Tongue (tissue), 2 donors: Measurements from ENCODE around the gene CLEC2B. TPM values are rescaled to one million over a fixed set of nuclear protein-coding genes. Genes with fewer than 3 reads are reported as not detected.

Experiments
- DNase-seq: peaks from one replicate; pipeline ENCODE4 v3.0.0-alpha.2; 2015
- total RNA-seq: library from RNA; depleted of rRNA; stranded (reverse); fragments of >200 nt; gene quantifications from one replicate; pipeline ENCODE4 v1.2.3, GENCODE V29; 2014

The CLEC2B gene
- total RNA-seq, 1 donor from 2014 or later = 25.2 TPM

DNA sequence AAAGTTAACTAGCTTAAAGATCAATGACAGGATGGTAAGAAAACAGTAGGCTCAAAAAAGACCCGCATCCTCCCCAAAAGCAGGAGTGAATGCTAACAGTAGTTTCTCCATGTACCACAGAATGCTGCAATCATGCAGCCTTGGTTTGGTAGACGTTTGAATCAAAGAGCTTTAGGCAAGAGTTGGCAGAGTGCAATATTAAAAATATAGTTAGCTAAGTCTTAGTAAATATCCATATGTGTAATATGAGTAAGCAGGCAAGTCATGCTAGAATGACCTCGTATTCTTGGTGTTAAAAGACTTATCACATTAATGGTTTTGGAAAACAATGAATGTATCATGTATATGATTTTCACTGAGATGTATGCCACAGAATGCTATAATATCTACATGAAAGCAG lies 60.6 kb downstream of the CLEC2B start:
- no peak for DNase-seq

- DNase-seq = no peak
These were observed 62.4 kb downstream of the CLEC2B start for GRCh38 chr12:9806714-9807113.

- DNase-seq = no peak
These were observed 63.3 kb downstream of the CLEC2B start for GRCh38 chr12:9805883-9806282.

Other genes with a start within 250 kb of the CLEC2B start
- 12.4 TPM for gene CLEC2D, start 199.6 kb downstream of the CLEC2B start, total RNA-seq
- 0.41 TPM for gene CLECL1, start 136.3 kb downstream of the CLEC2B start, total RNA-seq
- gene CD69, start 108.5 kb downstream of the CLEC2B start, total RNA-seq = 4.6 TPM
- 0.51 TPM for gene KLRF1, start 41.9 kb downstream of the CLEC2B start, total RNA-seq
- not detected for gene KLRF2, start 12.1 kb upstream of the CLEC2B start, total RNA-seq
- gene CLEC2A, start 63.0 kb upstream of the CLEC2B start, total RNA-seq = not detected
- gene CLEC12A, start 102.1 kb upstream of the CLEC2B start, total RNA-seq = not detected
- not detected for gene CLEC1B, start 129.8 kb upstream of the CLEC2B start, total RNA-seq
- not detected for gene CLEC12B, start 141.3 kb upstream of the CLEC2B start, total RNA-seq
- gene CLEC9A, start 161.3 kb upstream of the CLEC2B start, total RNA-seq = 0.82 TPM
- 2.7 TPM for gene CLEC1A, start 229.6 kb upstream of the CLEC2B start, total RNA-seq